Ecto neural progenitor cell (in vitro differentiated cells): ENCODE data around the gene PGAM5.
"Not testable (repeated sequence)": the region's sequence is repeated elsewhere in the genome, so short reads cannot be mapped to it uniquely, and the experiment has no call there.

ENCODE experiments used
- DNase-seq: peaks from one replicate; pipeline ENCODE4 v3.0.0-alpha.2; 2018; ENCODE audit warnings: low spot score

Gene PGAM5

GRCh38 chr12:132689227-132689626 is 21.4 kb upstream of the PGAM5 start:
- DNase-seq, result no peak

GRCh38 chr12:132690112-132690511 is 20.5 kb upstream of the PGAM5 start:
- no peak for DNase-seq

- DNase-seq, result not testable (repeated sequence)
Observed at GRCh38 chr12:132692030-132692429, 18.6 kb upstream of the PGAM5 start.

GRCh38 chr12:132694888-132695287 is 15.8 kb upstream of the PGAM5 start:
- not testable (repeated sequence) for DNase-seq

GRCh38 chr12:132695431-132695830 is 15.2 kb upstream of the PGAM5 start:
- no peak for DNase-seq

- no peak for DNase-seq
Observed at GRCh38 chr12:132698341-132698740, 12.3 kb upstream of the PGAM5 start.

- no peak for DNase-seq
Observed at GRCh38 chr12:132700212-132700822, 10.3 kb upstream of the PGAM5 start.

- DNase-seq, result no peak
Observed at GRCh38 chr12:132702640-132703039, 8.0 kb upstream of the PGAM5 start.

GRCh38 chr12:132703641-132704040 is 7.0 kb upstream of the PGAM5 start:
- DNase-seq, result no peak

GRCh38 chr12:132707241-132707640 is 3.4 kb upstream of the PGAM5 start:
- no peak for DNase-seq

- DNase-seq, result no peak
Observed at GRCh38 chr12:132708150-132708549, 2.5 kb upstream of the PGAM5 start.

GRCh38 chr12:132710043-132710404 is 618 bp upstream of the PGAM5 start:
- DNase-seq, result peak; percentile 73

- DNase-seq, result no peak
Observed at GRCh38 chr12:132711080-132711843, 620 bp downstream of the PGAM5 start.

- DNase-seq, result no peak
Observed at GRCh38 chr12:132713123-132713522, 2.5 kb downstream of the PGAM5 start.

- DNase-seq, result no peak
Observed at GRCh38 chr12:132715874-132716273, 5.2 kb downstream of the PGAM5 start.

GRCh38 chr12:132716356-132716755 is 5.7 kb downstream of the PGAM5 start:
- DNase-seq, result no peak

- DNase-seq, result no peak
Observed at GRCh38 chr12:132717011-132717410, 6.4 kb downstream of the PGAM5 start.

- DNase-seq, result no peak
Observed at GRCh38 chr12:132717531-132718387, 7.1 kb downstream of the PGAM5 start.

GRCh38 chr12:132718644-132719043 is 8.0 kb downstream of the PGAM5 start:
- DNase-seq, result no peak

GRCh38 chr12:132719141-132719953 is 8.7 kb downstream of the PGAM5 start:
- DNase-seq, result no peak

GRCh38 chr12:132719954-132720324 is 9.3 kb downstream of the PGAM5 start:
- DNase-seq, result no peak
